Fibroblast of upper back skin (primary cell): ENCODE data around the gene CRCP.
"Not testable (repeated sequence)": the region's sequence is repeated elsewhere in the genome, so short reads cannot be mapped to it uniquely, and the experiment has no call there.

Source experiments
- DNase-seq: peaks from one replicate; pipeline ENCODE4 v3.0.0-alpha.2; 2013

CRCP gene

DNA sequence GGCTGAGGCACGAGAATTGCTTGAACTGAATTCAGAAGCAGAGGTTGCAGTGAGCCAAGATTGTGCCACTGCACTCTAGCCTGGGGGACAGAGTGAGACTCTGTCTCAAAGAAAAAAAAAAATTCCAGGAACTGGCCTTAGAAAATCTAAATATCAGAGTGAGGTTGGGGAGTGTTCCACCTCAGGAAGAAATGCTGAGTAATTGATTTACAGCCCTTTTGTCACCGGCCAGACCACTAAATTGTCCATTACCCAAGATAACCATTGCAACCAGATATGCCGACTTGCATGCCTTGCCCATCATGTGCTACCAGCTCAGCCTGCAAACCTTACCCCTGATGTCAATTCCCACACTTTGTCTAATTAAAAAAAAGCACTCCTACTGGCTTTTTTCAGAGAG, 42.4 kb downstream of the CRCP start:
- no peak for DNase-seq

DNA sequence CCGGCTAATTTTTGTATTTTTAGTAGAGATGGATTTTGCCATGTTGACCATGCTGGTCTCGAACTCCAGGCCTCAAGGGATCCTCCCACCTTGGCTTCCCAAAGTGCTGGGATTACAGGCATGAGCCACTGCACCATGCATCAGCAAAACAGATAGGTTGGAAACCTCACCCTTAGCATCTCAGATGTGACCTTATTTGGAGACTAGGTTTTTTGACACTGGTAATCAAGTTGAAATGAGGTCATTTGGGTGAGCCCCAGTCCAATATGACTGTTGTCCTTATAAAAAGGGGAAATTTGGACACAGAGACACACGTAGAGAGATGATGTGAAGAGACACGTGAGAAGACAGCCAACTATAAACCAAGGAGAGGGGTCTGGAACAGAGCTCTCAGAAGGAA, 48.0 kb downstream of the CRCP start:
- DNase-seq: no peak

DNA sequence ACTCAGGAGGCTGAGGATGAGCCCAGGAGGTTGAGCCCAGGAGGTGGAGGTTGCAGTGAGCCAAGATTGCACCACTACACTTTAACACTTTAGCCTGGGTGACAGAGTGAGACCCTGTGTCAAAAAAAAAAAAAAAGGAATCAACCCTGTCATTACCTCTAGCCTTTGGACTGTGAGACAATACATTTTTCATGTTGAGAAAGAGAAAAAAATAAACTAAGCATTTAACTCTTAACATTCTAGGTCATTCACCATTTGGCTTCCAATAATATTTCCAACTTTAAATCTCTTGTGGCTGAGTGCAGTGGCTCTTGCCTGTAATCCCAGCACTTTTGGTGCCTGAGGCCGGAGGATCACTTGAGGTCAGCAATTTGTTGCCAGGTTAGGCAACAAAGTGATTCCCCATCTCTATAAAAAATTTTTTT, 48.6 kb downstream of the CRCP start:
- no peak for DNase-seq

DNA sequence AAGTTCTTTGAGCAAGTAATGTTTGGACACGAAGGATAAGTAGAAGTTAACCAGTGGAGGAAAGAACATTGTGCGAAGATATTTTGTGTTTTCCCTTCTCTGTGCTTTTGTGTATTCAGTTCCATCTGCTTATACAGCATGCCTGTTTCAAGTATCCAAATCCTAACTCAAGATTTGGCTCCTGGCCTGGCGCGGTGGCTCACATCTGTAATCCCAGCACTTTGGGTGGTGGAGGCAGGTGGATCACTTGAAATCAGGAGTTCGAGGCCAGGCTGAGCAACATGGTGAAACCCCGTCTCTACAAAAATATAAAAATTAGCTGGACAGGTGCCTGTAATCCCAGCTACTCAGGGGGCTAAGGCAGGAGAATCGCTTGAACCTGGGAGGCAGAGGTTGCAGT, 49.7 kb downstream of the CRCP start:
- no peak for DNase-seq

DNA sequence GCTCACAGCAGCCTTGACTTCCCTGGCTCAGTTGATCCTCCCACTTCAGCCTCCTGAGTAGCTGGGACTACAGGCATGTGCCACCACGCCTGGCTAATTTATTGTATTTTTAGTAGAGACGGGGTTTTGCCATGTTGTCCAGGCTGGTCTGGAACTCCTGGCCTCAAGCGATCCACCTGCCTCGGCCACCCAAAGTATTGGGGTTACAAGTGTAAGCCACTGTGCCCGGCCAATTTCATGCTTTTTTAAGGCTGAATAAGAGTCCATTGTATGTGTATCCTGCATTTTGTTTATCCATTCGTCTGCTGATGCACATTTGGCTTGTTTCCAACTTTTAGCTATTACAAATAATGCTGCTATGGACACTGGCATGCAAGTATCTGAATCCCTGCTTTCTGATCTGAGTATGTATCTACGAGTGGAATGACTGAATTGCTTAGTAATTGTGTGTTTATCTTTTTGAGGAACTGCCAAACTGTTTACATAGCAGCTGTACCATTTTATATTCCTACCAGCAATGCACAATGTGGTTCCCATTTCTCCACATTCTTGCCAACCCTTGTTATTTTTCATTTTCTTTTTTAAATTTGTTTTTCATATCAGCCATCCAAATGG, 53.2 kb downstream of the CRCP start:
- DNase-seq: peak; percentile 41

DNA sequence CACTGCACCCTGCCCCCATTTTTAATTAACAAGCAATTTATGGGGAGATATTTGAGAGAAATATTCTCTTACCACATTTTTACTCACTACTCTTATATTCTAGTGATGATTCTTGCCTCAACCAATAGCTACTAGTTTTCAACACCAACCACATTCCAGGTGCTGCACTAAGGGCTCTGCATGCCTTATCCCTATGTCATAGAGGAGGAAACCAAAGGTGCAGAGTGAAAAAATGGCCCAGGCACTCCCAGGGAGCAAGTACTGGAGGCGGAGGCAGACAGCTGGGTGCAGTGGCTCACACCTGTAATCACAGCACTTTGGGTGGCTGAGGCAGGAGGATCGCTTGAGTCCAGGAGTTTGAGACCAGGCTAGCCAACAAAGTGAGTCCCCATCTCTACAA, 55.0 kb downstream of the CRCP start:
- DNase-seq: no peak

DNA sequence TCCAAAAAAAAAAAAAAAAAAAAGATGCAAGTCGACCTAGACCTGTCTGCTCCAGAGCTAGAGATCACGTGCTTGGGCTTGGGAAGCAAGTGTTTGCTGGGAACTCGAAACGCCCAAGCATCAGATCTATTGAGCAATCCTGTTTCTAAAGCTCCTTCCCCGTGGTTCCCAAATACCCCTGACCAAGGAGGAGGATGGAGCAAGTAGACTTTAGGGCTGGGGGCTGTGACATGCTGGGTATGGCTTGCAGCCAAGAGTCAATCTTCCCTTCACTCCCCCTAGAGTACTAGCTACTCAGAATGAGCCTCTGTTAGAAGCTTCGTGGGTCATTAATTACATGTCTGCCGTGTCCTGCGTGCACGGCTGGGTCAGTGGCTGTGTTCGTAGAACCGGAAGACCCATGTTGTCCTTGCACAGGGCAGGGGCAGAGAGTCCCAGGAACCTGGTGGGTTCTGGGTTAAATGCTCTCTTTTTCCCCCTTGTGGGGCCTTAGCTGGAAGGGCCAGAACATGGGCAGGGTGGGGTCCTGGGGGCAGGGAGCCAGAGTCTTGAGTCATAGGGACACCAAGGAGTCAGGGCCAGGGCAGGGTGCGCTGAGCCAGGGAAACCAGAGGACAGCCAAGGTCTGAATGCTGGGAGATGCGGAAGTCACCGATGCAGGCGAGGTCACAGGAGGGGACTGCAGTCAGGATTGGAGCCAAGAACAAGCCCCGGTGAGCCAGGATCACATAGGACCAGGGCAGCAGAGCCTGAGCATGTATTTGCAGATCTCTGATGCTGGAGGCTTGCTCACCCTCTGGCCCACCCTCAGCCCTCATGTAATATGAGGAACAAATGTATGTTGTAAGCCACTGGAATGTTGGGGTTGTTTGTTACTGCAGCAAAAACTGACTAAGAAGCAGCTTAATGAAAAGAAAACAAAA, 55.9 kb downstream of the CRCP start:
- peak; percentile 17 for DNase-seq

DNA sequence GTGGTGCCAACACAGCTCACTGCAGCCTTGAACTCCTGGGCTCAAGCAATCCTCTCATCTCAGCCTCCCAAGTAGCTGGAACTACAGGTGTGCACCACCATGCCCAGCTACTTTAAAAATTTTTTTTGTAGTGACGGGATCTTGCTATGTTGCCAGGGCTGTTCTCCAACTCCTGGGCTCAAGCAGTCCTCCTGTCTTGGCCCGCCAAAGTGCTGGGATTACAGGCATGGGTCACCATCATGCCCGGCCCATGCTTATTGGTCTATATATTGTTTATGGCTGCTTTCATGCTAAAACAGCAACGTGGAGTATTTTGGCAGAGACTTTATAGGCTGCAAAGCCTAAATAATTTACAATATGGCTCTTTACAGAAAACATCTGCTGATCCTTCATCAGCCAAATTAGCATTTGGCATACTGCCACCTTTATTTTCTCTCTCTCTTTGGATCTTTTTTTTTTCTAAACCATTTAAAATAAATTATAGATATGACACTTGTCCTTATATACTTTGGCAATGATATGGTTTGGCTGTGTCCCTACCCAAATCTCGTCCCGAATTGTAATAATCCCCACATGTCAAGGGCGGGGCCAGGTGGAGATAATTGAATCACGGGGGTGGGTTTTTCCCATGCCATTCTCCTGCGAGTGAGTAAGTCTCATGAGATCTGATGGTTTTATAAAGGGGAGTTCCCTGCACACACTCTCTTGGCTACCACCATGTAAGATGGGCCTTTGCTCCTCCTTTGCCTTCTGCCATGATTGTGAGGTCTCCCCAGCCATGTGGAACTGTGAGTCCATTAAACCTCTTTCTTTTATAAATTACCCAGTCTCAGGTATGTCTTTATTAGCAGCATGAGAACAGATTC, 58.1 kb downstream of the CRCP start:
- not testable (repeated sequence) for DNase-seq

DNA sequence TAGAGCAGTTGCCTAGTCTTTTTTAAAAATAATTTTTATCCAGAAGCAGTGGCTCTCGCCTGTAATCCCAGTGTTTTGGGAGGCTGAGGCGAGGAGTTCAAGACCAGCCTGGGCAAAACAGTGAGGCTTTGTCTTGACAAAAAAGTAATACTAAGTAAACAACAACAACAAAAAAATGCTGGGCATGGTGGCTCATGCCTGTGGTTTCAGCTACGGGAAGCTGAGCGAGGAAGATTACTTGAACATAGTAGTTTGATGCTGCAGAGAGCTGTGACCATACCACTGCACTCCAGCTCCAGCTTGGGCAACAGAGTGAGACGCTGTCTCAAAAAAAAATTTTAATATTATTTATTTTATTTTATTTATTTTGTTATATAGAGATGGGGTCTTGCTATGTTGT, 59.2 kb downstream of the CRCP start:
- DNase-seq: no peak

DNA sequence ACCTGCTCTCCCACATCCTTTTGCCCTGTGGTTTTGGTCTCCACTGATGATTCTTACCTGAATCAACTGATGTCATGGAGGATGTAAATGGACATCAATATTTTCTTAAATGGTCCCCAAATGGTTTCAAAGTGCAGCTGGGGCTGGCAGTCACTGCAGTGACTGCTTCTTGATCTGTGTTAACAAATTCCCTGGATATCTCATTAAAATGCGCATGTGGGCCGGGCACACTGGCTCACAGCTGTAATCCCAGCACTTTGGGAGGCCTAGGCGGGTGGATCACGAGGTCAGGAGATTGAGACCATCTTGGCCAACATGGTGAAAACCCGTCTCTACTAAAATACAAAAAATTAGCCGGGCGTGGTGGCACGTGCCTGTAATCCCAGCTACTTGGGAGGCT, 60.4 kb downstream of the CRCP start:
- DNase-seq: not testable (repeated sequence)

DNA sequence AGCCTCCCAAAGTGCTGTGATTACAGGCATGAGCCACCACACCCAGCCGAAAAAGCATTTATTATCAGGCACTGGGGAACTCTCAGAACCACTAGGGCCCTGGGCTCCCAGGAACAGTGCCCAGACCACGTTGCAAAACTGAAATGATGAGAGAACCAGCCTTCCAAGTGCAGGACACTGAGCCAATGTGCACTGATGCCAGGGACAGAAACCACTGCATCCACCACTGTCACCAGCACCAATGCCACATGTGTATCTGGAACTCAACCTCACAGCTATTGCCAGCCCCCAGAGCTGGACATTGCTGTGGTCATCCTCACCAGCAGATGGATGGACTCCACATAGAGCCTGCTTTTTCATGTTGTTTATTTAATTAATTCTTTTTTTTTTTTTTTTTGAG, 62.3 kb downstream of the CRCP start:
- no peak for DNase-seq

DNA sequence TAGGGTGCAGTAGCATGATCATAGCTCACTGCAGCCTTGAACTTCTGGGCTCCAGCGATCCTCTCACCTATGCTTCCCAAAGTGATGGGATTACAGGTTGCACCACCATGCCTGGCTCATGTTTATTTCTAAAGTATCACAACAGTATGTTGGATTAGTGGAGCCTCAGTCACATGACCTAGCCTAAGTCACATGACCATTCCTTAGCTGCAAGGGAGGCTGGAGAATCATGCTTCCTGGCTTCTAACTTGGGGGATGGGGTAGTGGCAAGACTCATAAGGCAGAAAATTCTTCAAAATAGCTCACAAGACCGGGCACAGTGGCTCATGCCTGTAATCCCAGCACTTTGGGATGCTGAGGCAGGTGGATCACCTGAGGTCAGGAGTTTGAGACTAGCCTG, 63.6 kb downstream of the CRCP start:
- DNase-seq: no peak

DNA sequence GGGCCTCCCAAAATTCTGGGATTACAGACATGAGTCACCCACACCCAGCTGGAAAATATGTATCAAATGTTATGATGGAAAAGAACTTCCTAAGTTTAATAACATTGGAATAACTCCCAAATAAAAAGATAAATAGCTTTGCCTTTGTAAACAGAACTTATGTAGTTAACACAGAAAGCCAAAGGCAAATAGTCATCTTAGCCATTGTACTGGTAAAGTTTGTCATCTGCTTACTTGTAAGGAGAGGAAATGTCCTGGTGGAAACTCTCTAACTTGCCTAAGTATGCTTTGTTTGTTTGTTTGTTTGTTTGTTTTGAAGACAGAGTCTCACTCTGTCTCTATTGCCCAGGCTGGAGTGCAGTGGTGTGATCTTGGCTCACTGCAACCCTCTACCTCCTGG, 66.7 kb downstream of the CRCP start:
- no peak for DNase-seq

DNA sequence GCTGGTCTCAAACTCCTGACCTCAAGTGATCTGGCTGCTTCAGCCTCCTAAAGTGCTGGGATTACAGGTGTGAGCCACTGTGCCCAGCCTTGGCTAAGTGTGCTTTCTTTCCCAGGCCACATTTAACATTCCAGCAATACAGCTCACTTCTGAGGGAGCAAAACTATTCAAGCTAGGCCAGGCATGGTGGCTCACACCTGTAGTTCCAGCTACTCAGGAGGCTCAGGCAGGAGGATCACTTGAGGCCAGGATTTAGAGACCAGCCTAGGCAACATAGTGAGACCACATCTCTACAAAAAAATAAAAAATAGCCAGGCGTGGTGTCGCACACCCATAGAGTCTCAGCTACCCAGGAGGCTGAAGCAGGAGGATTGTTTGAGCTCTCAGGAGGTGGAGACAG, 67.2 kb downstream of the CRCP start:
- DNase-seq: no peak

DNA sequence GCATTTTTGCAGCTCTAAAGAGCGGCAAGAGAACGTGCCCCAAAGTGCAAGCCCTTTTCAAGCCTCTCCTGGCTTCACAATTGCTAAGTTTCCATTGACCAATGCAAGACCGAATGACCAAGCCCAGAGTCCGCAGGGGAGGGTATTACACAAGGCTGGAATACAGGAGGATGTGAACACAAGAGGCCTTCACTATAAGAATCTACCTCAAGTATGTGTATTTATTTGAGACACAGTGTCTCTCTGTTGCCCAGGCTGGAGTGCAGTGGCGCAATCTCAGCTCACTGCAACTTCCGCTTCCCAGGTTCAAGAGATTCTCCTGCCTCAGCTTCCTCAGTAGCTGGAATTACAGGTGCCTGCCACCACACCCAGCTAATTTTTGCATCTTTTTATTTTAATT, 68.3 kb downstream of the CRCP start:
- DNase-seq: no peak

DNA sequence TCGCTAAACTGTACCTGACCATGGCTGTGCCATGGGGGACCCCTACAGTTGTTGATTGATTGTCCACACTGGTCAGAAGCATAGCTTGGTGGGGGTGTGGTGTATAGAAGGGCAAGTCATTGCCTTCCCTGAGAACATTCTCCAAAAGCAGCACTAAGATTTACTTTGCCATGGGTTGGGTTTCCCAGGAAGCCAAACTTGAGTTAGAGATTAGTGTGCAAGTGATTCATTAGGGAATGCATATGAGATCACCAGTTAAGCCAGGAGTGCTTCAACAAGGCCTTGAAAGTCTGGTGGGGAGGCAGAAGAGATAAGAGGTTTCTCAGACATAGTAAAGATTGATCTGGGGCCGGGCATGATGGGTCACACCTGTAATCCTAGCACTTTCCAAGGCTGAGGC, 69.1 kb downstream of the CRCP start:
- peak; percentile 72 for DNase-seq

DNA sequence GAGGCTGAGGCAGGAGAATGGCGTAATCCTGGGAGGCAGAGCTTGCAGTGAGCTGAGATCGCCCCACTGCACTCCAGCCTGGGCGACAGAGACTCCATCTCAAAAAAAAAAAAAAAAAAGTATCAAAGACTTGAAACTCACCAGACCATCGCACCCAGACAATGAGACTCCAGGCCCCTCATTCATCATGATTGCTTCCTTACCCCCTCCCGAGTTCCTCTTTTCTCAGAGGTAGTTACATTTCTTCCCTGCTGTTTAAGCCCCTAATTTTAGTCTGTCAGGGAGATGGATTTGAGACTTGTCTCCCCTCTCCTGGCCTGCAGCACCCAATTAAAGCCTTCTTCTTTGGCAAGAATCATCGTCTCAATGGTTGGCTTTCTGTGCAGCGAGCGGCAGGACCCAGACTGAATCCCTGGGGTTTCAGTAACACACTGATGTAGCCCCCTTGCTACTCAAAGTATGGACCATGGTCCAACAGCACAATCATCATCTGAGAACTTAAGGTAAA, 71.1 kb downstream of the CRCP start:
- no peak for DNase-seq

DNA sequence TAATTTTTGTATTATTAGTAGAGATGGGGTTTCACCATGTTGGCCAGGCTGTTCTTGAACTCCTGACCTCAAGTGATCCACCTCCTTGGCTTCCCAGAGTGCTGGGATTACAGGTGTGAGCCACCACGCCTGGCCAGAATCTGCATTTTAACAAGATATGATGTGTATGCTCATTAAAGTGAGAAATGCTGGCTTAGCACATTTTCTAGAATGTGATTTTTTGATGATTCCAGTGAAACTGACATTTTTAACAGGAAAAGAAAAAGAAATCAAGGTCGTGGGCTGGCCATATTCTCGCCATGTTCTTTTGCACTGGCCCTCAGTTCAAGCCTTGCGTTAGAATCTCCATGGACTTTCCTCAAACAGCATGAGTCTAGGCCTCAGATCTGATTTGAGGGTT, 72.3 kb downstream of the CRCP start:
- DNase-seq: no peak

DNA sequence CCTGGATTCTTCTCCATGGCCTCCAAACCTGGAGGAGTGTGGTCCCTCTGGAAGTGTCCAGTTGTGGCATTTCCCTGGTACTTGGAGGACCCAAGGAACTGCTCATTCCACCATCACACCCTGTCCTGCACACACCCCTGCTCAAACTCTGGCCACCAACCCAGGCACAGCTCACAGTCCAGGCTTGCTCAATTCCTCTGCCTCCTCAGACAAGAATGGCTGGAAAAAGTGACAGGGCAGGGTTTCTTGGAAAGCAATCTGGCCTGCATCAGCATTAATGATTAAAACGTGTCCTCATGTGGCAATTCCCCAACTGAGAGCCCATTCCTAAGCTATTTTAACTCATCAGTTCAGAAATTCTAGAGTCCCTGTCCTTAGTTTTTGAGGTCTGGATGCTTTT, 73.3 kb downstream of the CRCP start:
- peak; percentile 69 for DNase-seq

DNA sequence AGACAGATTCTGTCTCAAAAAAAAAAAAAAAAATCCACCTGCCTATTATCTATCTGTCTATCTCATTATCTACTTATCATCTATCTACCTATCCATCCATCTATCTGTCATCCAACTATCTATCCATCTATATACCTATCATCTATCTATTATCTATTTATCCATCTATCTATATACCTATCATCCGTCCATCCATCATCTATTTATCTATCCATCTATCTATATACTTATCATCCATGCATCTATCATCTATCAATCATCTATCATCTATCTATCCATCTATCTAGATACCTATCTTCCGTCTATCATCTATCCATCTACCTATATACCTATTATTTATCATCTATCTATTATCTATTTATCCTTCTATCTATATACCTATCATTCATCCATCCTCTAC, 74.0 kb downstream of the CRCP start:
- no peak for DNase-seq

DNA sequence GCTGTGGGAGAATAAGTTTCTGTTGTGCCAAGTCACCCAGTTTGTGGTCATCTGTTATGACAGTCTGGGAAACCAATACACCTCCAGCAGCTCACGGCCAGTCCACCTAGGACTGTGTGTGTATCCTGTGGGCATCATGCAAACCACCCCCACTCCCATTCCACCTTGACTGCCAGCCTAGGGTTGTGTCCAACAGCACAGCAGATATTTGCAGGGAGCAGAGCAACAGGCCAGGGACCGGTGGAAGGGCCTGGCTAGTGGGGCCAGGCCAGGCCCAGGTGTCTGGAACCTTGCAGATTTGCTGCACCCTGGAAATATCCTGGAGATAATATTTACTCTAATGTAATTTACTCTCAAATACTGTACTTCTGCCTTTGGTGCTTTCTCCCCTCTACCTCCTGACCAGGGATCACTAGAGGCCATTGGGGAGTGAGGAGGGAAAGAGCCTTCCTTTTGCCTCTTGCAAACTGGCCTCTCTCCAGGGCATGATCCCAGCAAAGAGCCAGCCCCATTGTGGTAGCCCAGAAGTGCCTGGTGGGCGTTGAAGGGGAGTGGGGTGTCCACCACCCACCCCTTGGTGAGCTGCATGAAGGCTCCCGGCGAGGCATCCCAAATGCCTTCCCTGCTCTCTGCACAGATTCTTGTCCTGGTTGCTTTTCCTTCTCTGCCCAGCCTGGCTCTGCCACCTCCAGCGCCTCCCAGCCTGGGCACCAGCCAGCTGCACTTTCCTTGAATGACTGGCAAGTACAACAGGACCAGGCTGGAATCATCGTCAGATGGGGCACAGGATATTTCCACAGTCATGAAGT, 75.3 kb downstream of the CRCP start:
- DNase-seq: no peak

DNA sequence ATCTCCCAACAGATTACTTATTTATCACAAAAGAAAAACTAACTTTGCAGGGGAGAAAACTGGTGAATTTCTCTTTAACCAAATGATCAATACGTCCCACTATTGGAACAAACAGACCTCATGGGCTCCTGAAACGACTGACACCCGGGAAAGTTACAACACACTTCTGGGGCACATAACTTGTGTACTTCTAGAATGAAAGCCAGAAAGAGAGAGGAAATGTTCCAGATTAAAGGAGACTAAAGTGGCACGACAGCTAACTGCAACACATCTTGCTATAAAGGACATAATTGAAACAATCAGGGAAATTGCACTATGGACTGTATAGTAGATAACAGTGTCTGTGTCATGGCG, 75.8 kb downstream of the CRCP start:
- DNase-seq: no peak
